Astrocyte of the spinal cord (primary cell): ENCODE data around the gene OTOG.

Experiments
- DNase-seq: peaks from one replicate; pipeline ENCODE4 v3.0.0; 2011; ENCODE audit warnings: low read depth, low spot score
- H3K4me3 ChIP-seq: 2 replicates; pipeline ENCODE4 v1.5.1; 2011; ENCODE audit warnings: low read depth, mild to moderate bottlenecking, low read length, moderate library complexity
- CTCF ChIP-seq: IDR thresholded peaks from 2 replicates; pipeline ENCODE4 v1.5.1; 2012; ENCODE audit warnings: low read depth, mild to moderate bottlenecking, low read length, inconsistent platforms
- in situ Hi-C: cut with HindIII; loops from 2 replicates; pipeline ENCODE4 v1.10.0; 2017; ENCODE audit warnings: low sequenced_read_pairs

OTOG gene

GRCh38 chr11:17637901-17638300 lies 90.8 kb downstream of the OTOG start:
- no peak for DNase-seq
- no peak for TF ChIP-seq CTCF
- in situ Hi-C loops: no loop called here
- no peak overlapping the region for H3K4me3 ChIP-seq

GRCh38 chr11:17638311-17638710 lies 91.3 kb downstream of the OTOG start:
- no peak for DNase-seq
- in situ Hi-C loops: no loop called here
- no peak for TF ChIP-seq CTCF
- no peak overlapping the region for H3K4me3 ChIP-seq

GRCh38 chr11:17639091-17639490 lies 92.0 kb downstream of the OTOG start:
- in situ Hi-C loops: no loop called here
- no peak for TF ChIP-seq CTCF
- DNase-seq: no peak
- H3K4me3 ChIP-seq: no peak overlapping the region

- in situ Hi-C loops: no loop called here
- no peak overlapping the region for H3K4me3 ChIP-seq
- no peak for TF ChIP-seq CTCF
- DNase-seq: no peak
These were observed 92.7 kb downstream of the OTOG start for GRCh38 chr11:17639781-17640180.

- TF ChIP-seq CTCF: no peak
- no peak overlapping the region for H3K4me3 ChIP-seq
- no peak for DNase-seq
- in situ Hi-C loops: no loop called here
These were observed 93.6 kb downstream of the OTOG start for GRCh38 chr11:17640493-17641164.

- in situ Hi-C loops: no loop called here
- H3K4me3 ChIP-seq: no peak overlapping the region
- no peak for TF ChIP-seq CTCF
- no peak for DNase-seq
These were observed 94.8 kb downstream of the OTOG start for GRCh38 chr11:17641792-17642350.
